ENCODE results near the gene KCNMB4.

Gene KCNMB4

GRCh38 chr12:70365648-70366518 lies at the start of gene KCNMB4:
Gene KCNMB4, plus strand, starts transcription at chr12:70366290. Its CDS starts 445 bp downstream, at chr12:70366735.
- peak in 54 of 58 donors; percentile 5 to 87 (median 66) for DNase-seq

- DNase-seq, result peak in 1 of 58 donors; percentile 5
Measured at GRCh38 chr12:70317781-70318180, 48.3 kb upstream of the KCNMB4 start.

GRCh38 chr12:70319605-70320004 lies 46.5 kb upstream of the KCNMB4 start:
- no peak for DNase-seq

GRCh38 chr12:70321191-70321590 lies 44.9 kb upstream of the KCNMB4 start:
- no peak for DNase-seq

DNA sequence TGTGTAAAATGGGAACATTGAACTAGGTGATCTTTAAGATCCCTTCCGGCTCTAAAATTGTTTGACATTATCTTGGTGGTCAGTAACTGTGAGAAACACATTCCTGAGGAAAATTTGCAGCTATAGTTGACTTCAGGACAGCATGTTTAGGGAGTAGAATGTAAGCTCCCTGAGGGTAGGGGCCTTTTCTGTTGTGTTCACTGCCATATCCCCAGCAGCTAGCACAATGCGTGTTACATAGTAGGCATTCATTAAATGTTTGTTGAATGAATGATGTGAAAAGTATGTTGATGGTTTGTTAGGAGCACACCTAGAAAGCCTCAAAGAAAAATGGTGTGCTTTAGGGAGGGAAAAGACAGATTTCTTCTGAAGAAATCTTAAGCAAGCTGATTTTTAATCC lies 38.5 kb upstream of the KCNMB4 start:
- no peak for DNase-seq

DNA sequence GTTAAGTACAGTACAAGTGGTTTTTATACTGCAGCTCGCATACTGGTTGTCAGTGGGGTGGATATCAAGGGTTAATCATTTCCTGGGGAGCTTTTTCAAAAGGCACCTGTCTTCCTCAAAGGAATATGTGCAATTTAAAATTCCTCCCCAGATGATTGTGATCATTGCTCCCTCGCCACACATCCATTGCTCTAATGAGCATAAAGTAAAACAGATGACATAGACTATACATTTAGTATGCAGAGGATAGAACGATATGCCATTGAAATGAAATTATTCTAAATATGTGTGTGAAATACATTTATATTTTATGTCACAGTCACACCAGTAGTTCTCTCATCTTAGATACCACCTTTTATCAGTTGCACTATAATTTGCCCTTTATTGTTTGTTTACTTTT lies 36.4 kb upstream of the KCNMB4 start:
- no peak for DNase-seq

DNA sequence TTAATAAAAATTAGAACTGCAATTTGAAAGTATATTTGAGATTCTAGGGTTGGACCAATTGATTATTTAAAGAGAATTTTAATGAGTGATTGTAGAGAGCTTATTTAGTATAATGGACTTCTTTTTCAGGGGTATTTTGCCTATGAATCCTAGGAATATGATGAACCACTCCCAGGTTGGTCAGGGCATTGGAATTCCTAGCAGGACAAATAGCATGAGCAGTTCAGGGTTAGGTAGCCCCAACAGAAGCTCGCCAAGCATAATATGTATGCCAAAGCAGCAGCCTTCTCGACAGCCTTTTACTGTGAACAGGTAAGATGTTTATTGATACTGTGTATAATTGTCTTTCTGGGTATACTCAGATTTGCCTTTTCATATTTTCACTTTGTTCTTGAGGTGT lies 35.9 kb upstream of the KCNMB4 start:
- DNase-seq, result no peak

DNA sequence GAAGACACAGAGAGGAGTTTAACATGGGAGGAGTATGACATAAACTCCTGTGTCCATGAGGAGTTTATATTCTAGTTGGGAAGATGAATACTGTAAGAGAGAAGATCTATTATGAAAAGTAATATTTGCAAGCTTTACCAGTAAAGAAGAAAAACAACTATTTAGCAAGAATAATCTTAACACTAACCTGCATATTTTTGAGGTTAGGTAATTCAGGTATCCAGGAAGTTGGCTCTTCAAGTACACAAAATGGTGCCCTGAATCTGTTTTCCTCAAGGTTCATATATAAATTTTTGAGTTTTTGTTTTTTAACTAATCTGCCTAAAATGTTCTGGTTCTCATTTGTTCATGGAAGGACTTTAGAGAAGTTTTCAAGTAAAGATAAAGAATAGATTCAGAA lies 33.9 kb upstream of the KCNMB4 start:
- DNase-seq, result no peak

GRCh38 chr12:70334742-70335141 lies 31.3 kb upstream of the KCNMB4 start:
- no peak for DNase-seq

- DNase-seq, result no peak
Measured at GRCh38 chr12:70338531-70338930, 27.6 kb upstream of the KCNMB4 start.

- DNase-seq, result no peak
Measured at GRCh38 chr12:70351076-70351475, 15.0 kb upstream of the KCNMB4 start.

GRCh38 chr12:70353780-70354660 lies 12.1 kb upstream of the KCNMB4 start:
- DNase-seq, result no peak

DNA sequence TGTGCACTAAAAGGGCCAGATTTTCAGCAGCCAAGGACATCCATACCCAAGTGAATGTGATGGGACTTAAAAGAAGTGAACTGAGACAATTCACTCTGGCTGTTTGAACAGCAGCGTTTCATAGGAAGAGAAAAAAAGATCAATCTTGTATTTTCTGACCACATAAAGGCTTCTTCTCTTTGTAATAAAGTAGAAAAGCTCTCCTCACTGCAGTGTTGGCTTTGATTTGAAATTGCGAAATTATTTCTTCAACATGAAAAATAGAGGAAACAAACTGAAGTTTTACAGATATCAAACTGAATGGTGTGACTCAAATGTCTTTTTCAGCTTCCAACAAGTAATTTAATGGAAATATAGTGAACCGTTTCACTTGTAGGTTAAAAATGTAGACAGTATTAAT lies 11.3 kb upstream of the KCNMB4 start:
- DNase-seq, result no peak

DNA sequence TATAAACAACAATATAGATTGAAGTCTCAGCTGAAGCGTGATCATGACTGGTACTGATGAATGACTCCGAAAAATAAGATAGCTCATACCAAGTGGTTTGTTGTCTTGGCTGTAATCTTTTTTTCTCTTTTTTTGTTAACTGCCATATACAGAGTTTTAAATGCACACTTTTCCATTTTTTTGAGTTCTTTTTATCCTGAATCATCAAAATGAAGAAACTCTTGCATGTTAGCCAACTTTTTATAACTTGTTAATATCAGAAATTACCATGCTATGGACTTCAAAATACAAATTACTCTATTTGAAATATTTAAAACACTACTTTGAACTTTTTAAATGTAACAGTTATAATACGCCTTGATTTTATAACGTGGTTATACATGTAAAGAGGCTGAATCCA lies 10.1 kb upstream of the KCNMB4 start:
- DNase-seq, result no peak

DNA sequence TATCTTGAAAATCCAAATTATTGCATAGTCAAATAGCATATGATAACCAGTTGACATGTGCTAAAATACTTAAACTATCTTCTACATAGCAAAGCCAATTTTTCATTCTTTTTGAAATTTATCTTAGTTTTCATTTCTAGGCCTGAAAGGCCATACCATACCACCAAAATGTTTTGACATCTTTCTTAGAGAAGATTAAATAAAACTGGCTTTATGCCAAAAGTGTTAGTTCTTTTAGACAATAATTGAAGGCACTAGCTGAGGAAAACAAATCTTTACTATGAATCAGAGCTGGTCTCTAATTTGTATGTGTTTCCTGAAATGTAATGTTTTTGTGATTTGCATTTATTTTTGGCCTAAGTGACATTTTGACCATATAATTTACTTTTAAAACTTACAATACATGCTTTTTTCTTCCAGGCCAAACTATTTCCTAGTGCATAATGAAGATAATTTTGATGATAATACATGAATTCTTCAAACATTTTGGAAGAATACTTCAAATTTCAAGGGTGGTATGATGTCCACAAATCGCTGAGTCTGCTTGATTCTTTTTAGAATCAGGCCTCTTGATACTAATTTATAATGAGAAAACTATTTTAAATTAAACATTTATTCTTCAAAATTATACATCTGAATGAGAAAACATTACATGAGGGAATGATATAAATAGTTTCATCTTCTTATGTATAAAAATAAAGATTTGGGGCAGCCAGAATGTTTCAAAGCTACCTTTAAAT lies 6.5 kb upstream of the KCNMB4 start:
- no peak for DNase-seq

- DNase-seq, result no peak
Measured at GRCh38 chr12:70360218-70360617, 5.9 kb upstream of the KCNMB4 start.

GRCh38 chr12:70364695-70365397 lies 1.2 kb upstream of the KCNMB4 start:
- no peak for DNase-seq

DNA sequence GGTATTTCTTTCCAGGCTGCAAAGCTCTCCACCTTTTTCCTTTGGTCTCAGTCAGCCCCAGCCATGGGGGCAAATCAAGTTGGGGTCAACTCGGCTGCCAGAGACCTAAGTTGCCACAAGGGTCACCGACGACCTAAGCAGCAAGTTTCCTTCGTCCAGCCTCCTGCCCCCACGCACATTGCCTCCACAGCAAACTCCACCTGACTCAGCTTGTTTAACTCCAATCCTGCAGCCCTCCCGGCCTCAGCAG lies 767 bp upstream of the KCNMB4 start:
- DNase-seq, result peak in 1 of 58 donors; percentile 37

DNA sequence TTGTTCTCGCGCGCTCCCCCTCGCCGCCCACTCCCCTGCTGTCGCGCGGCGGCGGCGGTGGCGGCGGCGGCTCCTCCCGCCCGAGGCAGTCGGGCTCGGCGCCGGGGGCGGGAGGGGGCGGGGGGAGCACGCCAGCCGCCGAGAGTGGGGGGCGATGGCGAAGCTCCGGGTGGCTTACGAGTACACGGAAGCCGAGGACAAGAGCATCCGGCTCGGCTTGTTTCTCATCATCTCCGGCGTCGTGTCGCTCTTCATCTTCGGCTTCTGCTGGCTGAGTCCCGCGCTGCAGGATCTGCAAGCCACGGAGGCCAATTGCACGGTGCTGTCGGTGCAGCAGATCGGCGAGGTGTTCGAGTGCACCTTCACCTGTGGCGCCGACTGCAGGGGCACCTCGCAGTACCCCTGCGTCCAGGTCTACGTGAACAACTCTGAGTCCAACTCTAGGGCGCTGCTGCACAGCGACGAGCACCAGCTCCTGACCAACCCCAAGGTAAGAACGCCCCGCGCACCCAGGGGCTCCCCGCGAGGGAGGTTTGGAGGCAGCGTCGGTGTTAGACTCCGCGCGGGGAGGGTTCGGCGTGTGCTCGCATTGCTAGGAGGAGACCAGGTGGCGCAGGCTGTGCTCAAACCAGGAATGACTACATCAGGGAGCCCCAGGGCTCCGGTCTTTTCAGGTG lies 629 bp downstream of the KCNMB4 start:
- DNase-seq, result peak in 48 of 58 donors; percentile 8 to 76 (median 48)
